GM20000 (cell line): ENCODE data around the gene PCGF1.

Experiments
- DNase-seq: peaks from one replicate; pipeline ENCODE4 v3.0.0; 2012; ENCODE audit warnings: low spot score
- TF ChIP-seq, protein P1 (sequence below): IDR thresholded peaks from 2 replicates; pipeline ENCODE4 v1.5.1; 2012; ENCODE audit warnings: mild to moderate bottlenecking, control low read depth; ENCODE audit errors: extremely low read depth, missing control alignments

Gene PCGF1

DNA sequence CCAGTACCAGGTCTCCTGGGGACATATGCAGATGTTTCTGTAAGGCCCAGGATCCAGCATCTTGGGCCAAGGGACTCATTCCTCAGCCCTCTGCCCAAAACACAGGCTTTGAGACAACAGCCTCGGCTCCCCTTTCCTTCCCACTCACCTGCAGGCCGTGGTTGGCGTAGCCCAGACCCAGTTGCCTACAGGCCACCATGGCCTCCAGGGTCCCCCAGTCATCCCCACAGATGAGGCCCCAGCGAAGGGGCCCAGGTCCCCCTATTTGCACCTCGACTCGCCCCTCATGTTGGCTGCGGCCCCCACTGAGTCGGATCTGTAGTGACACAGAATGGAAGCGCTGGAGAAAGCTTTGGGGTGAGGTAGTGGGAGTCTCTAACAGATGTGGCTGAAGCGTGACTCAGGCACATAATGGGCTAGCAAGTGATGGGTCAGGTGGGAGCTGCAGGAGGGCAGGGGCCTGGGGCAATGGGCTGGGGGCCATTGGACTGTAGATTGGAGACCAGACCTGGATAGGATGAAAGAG, 28.0 kb upstream of the PCGF1 start:
- TF ChIP-seq, protein P1, sequence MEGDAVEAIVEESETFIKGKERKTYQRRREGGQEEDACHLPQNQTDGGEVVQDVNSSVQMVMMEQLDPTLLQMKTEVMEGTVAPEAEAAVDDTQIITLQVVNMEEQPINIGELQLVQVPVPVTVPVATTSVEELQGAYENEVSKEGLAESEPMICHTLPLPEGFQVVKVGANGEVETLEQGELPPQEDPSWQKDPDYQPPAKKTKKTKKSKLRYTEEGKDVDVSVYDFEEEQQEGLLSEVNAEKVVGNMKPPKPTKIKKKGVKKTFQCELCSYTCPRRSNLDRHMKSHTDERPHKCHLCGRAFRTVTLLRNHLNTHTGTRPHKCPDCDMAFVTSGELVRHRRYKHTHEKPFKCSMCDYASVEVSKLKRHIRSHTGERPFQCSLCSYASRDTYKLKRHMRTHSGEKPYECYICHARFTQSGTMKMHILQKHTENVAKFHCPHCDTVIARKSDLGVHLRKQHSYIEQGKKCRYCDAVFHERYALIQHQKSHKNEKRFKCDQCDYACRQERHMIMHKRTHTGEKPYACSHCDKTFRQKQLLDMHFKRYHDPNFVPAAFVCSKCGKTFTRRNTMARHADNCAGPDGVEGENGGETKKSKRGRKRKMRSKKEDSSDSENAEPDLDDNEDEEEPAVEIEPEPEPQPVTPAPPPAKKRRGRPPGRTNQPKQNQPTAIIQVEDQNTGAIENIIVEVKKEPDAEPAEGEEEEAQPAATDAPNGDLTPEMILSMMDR: no peak
- no peak for DNase-seq

DNA sequence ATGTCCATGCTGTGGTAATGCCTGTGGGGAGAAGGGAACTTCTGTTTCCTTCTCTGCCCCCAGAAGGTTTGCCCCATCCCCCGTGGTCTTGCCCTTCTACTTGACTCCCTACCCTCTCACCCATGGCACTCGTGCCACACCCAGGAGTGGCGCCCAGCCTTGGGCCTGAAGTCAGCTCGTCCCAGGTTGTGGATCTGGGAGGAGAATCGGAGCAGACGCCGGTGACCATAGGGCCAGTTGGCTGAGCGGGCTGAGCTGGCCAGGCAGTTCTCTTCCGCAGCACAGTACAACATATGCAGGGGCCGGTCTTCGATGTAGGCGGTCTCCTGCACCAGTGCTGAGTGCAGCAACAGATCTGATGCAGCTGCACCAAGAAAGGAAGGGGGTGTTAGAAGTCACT, 26.9 kb upstream of the PCGF1 start:
- TF ChIP-seq, protein P1: no peak
- no peak for DNase-seq

DNA sequence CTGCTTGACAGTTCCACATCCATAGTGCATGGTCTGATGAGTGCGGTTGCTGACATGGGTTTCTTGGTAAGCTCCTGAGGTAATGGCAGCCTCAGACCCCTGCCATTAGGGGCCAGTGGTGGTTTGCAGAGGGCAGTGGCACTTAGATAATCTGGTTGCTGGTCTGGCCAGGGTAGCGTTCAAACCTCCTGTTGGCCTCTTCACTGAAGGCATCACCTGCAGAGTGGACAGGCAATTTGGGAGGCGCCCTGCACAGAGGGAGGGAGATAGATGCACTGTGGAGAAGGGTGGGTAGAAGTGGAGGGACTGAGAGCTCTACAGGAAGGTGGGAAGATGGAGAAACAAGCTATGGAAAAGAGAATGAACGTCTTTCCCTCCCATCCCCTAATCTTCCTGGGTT, 26.0 kb upstream of the PCGF1 start:
- no peak for DNase-seq
- TF ChIP-seq, protein P1: no peak

DNA sequence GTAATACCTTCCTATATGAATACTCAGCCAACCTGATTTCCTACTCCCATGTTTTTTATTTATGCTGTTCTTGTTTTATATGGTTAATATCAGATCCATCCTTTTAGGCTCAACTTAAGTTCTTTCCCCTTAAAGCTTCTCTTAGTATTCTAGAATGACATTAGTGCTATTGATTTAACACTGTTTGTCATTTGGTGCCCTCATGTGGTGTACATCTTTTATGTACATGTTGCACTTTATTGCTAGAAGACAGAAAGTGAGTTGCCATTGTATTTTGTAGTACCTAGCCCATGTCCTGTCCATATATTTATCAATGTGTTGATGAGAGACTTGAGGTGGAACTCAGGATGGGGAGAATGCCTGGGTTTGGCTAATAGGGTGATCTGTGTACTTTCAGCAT, 24.7 kb upstream of the PCGF1 start:
- peak; percentile 52 for DNase-seq
- TF ChIP-seq, protein P1: peak; percentile 25

DNA sequence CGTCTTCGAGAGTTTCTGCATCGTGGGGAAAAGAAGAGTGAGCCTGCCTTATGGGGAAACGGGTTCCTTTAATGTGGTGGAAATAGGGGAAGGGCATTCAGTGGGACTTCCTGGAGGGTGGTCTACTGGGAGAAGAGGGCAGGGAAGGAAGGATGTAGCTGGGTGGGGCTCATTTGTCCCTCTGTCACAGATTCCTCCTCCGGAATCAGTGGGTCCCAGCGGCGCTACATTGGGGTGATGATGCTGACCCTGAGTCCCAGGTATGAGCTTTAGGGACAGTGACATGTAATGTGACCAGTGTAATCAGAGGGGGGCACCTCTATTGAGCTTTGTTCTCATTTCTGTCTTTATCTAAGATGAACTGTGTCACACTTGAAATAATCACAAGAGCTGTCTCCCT, 24.2 kb upstream of the PCGF1 start:
- TF ChIP-seq, protein P1: no peak
- DNase-seq: no peak

DNA sequence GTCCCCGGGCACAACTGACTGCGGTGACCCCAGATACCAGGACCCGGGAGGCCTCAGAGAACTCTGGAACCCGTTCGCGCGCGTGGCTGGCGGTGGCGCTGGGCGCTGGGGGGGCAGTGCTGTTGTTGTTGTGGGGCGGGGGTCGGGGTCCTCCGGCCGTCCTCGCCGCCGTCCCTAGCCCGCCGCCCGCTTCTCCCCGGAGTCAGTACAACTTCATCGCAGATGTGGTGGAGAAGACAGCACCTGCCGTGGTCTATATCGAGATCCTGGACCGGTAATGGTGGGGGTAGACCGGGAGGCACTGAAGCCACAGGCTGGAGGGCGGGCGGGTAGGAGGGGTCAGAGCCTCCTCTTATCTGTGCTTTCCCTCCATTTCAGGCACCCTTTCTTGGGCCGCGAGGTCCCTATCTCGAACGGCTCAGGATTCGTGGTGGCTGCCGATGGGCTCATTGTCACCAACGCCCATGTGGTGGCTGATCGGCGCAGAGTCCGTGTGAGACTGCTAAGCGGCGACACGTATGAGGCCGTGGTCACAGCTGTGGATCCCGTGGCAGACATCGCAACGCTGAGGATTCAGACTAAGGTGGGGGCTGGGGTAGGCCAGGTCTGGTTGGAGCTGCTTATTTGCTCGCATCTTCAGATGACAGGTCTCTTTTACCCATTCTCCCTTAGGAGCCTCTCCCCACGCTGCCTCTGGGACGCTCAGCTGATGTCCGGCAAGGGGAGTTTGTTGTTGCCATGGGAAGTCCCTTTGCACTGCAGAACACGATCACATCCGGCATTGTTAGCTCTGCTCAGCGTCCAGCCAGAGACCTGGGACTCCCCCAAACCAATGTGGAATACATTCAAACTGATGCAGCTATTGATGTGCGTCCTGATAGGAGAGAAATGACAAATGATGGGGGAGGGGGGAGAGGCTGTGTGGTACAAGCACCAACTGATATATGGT, 23.0 kb upstream of the PCGF1 start:
- TF ChIP-seq, protein P1: no peak
- DNase-seq: peak; percentile 86

DNA sequence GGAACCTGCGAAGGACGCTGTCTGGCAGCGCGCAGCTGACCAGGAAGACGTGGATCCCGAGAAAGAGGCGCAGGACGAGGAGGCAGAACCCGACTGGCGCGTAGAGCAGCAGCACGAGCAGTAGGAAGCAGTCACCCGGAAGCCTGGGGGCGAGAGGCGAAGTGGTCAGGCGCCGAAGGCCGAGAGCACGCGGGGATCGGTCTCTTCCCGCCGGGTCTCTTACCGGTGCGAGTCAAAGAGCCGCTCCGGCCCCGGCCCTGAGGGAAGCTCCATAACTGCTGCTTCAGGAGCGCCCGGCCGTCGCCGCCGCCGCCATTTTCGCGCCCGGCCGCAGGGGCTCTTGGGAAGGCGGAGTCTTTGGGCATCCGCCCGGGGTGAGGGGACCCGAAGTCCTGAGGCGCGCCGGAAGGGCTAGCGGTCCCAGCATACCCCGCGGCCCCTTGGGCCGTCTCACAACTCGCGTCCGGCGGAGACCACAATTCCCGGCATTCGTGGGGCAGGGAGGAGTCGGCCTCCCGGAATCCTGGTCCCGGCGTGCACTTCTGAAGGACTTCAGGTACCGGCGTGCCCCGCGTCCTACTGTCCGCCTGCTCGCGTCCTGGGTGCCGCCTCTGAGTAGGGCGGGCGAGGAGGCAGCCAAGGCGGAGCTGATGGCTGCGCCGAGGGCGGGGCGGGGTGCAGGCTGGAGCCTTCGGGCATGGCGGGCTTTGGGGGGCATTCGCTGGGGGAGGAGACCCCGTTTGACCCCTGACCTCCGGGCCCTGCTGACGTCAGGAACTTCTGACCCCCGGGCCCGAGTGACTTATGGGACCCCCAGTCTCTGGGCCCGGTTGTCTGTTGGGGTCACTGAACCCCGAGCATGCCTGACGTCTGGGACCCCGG, 22.1 kb upstream of the PCGF1 start, which contains the start of the genes AUP1 and HTRA2:
TSS of gene AUP1 (minus strand) at position 350 of the 882 bp plus-strand sequence. CDS start at position 273, 77 bp downstream.
TSS of gene HTRA2 (plus strand) at position 577 of the 882 bp plus-strand sequence. CDS start at position 651, 74 bp downstream.
- DNase-seq: peak; percentile 97
- TF ChIP-seq, protein P1: no peak
